Right lobe of liver (tissue), 6 donors: ENCODE results near the gene IRF1. TPM values are rescaled to one million over a fixed set of nuclear protein-coding genes. Genes with fewer than 3 reads are reported as not detected.
"Not testable (repeated sequence)": the region's sequence is repeated elsewhere in the genome, so short reads cannot be mapped to it uniquely, and the experiment has no call there.

Experiments used
- ATAC-seq, 4 donors: fragments of 200-7000 bp; cut with Tn5 transposase; one replicate each; pipeline ENCODE4 v1.9.1; 2020; ENCODE audit warnings: mild to moderate bottlenecking in 4 of 4, moderate library complexity in 4 of 4
- DNase-seq, 3 donors: peaks; one replicate each; pipeline ENCODE4 v3.0.0-alpha.2; 2020
- H3K27ac ChIP-seq, 3 donors: fragments of 200-600 bp; one replicate each; pipeline ENCODE4 v1.8.0; 2022
- H3K27me3 ChIP-seq, 2 donors: fragments of 200-600 bp; one replicate each; pipeline ENCODE4 v1.8.0; 2022
- H3K36me3 ChIP-seq, 4 donors: fragments of 200-600 bp; sonication (generic) in 1 of 4; one replicate each; pipeline versions ENCODE4 v1.5.1 to v1.8.0; 2017 to 2022; ENCODE audit warnings: control low read depth in 1 of 4
- H3K4me1 ChIP-seq, 4 donors: fragments of 200-600 bp; sonication (generic) in 1 of 4; one replicate each; pipeline versions ENCODE4 v1.5.1 to v1.8.0; 2017 to 2022; ENCODE audit warnings: control low read depth in 1 of 4
- H3K4me3 ChIP-seq, 3 donors: fragments of 200-600 bp; one replicate each; pipeline ENCODE4 v1.8.0; 2022
- H3K9me3 ChIP-seq, 4 donors: fragments of 200-600 bp; sonication (generic) in 1 of 4; one replicate each; pipeline versions ENCODE4 v1.5.1 to v1.8.0; 2017 to 2022; ENCODE audit warnings: control low read depth in 1 of 4
- CTCF ChIP-seq, 4 donors: fragments of 200-600 bp in 3 of 4; fragments of 450-650 bp in 1 of 4; IDR thresholded peaks; one replicate each; pipeline versions ENCODE4 v1.5.1 to v1.8.0; 2016 to 2022; ENCODE audit warnings: antibody characterized with exemption in 4 of 4, mild to moderate bottlenecking in 2 of 4
- POLR2A ChIP-seq: fragments of 450-650 bp; IDR thresholded peaks from one replicate; pipeline ENCODE4 v1.6.1; 2017; ENCODE audit warnings: antibody characterized with exemption, mild to moderate bottlenecking
- WGBS: methylation state at CpG from one replicate; pipeline ENCODE4 v1.1.6; 2018; ENCODE audit warnings: low coverage, low lambda C conversion rate; ENCODE audit not compliant: insufficient coverage; ENCODE audit errors: missing lambda C conversion rate; 5-methylcytosine and 5-hydroxymethylcytosine counted together
- intact Hi-C, 2 donors: fragments of 100-400 bp; cut with DNase I; formaldehyde crosslinking; loops; one replicate each; pipeline versions ENCODE4 v1.11.2 to v1.14.1; 2022
- total RNA-seq, 6 experiments: library from RNA; depleted of rRNA in 2 of 6; stranded (reverse); fragments of >200 nt in 2 of 6; fragmentation: NEBNext Ultra II Directional in 3 of 6; extraction: Animal tissue kit (Norgen Biotek cat#: 25700) in 3 of 6; gene quantifications; one replicate each; pipeline versions ENCODE4 v1.1.0 to v1.2.4, GENCODE V29; 2016 to 2023
- donor health status: DM: no; HTN: yes; CAD: no.
- donor health status: DM: no; HTN: no; CAD: no.
- donor health status: DM: no; HTN: no; CAD: no.
- donor health status: DM: no; HTN: yes; CAD: no.
- donor health status: DM: no; HTN: yes; CAD: no.

IRF1 gene
- total RNA-seq, 6 experiments from 2014 or later, result 23.9 to 38.3 (median 30.2) TPM

- 10% methylated on average over 5 of the region's 7 CpGs for WGBS
These were observed 51.0 kb downstream of the IRF1 start for GRCh38 chr5:132439521-132440089.

GRCh38 chr5:132438917-132439316, 51.7 kb downstream of the IRF1 start:
- DNase-seq, result no peak
- H3K4me3 ChIP-seq, result no peak overlapping the region
- no peaks in the 10 kb centered on the region for H3K36me3 ChIP-seq
- H3K9me3 ChIP-seq, result no peaks in the 10 kb centered on the region
- H3K27me3 ChIP-seq, result no peaks in the 10 kb centered on the region
- peak overlapping the region in 2 of 3 donors; percentile 22 to 48 for H3K27ac ChIP-seq
- no peak for TF ChIP-seq POLR2A
- TF ChIP-seq CTCF (IDR thresholded peaks at IDR 0.05), result no peak
- ATAC-seq, result peak in 1 of 4 donors; percentile 6
- intact Hi-C loops, result no loop called here
- WGBS, result no CpG with 5 or more reads among the region's 4 CpGs
- peaks cover 0 to 30% (median 5%) of the 10 kb centered on the region in 4 donors for H3K4me1 ChIP-seq

More at GRCh38 chr5:132439521-132440089, 51.0 kb downstream of the IRF1 start:
- intact Hi-C loops, result no loop called here
- no peak for TF ChIP-seq POLR2A
- TF ChIP-seq CTCF (IDR thresholded peaks at IDR 0.05), result no peak
- H3K36me3 ChIP-seq, result no peaks in the 10 kb centered on the region
- H3K27ac ChIP-seq, result no peak overlapping the region
- H3K4me1 ChIP-seq, result peaks cover 0 to 23% (median 1%) of the 10 kb centered on the region in 4 donors
- H3K4me3 ChIP-seq, result no peak overlapping the region
- no peaks in the 10 kb centered on the region for H3K9me3 ChIP-seq
- no peak for DNase-seq
- ATAC-seq, result peak in 2 of 4 donors; percentile 9 to 52
- no peaks in the 10 kb centered on the region for H3K27me3 ChIP-seq

DNA sequence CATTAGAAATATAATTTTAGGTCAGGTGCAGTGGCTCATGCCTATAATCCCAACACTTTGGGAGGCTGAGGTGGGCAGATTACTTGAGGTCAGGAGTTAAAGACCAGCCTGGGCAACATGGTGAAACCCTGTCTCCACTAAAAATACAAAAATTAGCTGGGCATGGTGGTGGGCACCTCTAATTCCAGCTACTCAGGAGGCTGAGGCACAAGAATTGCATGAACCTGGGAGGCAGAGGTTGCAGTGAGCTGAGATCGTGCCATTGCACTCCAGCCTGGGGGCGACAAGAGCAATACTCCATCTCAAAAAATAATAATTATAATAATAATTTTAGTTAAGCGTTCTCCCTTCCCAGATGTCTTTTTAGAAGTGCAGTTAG, 52.3 kb downstream of the IRF1 start:
- H3K27me3 ChIP-seq, H3K4me3 ChIP-seq, ATAC-seq, H3K9me3 ChIP-seq, DNase-seq, intact Hi-C loops, H3K36me3 ChIP-seq: not testable (repeated sequence)
- WGBS, result 91% methylated on average over 3 of the region's 3 CpGs
- H3K4me1 ChIP-seq, result peaks cover 0 to 32% (median 6%) of the 10 kb centered on the region in 4 donors
- peak overlapping the region in 2 of 3 donors; percentile 34 to 53 for H3K27ac ChIP-seq

DNA sequence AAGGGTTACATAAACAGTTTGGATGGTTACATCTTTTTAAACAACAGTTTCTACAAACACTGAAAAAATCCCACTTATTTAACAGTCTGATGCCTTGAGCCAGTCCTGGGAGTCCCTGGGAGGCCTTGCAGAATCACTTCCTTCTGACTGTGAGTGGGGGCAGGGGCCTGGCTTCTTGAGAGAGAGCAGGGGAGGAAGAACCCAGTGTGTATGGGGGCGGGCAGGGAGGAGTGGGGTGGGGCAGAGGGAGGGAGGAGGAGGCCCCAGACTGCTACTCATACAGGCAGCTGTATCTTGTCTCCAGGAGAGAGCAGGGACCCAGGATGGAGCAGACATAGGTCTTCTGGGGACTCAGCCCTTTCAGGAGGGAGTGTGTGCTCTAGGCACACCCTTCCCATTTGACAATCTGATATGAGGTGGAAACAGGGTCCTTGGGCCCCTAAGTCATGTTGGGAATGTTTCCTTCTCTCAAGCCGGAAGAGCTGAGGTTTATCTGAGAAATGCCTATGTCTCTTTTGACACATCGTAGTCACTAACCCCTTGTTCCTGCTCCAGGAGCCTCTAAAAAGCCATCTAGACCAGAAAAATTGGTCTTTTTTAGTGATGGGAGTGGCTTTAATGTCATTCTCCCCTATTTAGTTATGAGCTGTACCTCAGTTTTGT, 52.8 kb downstream of the IRF1 start:
- Histone ChIP-seq H3K27ac (peak overlapping the region in 2 of 3 donors; percentile 34 to 53), H3K9me3 (no peaks in the 10 kb centered on the region), H3K27me3 (no peaks in the 10 kb centered on the region), H3K36me3 (no peaks in the 10 kb centered on the region), H3K4me3 (no peak overlapping the region), H3K4me1 (peaks cover 0 to 32% (median 6%) of the 10 kb centered on the region in 4 donors)
- TF ChIP-seq POLR2A, result no peak
- no peak for TF ChIP-seq CTCF (IDR thresholded peaks at IDR 0.05)
- DNase-seq (peak; percentile 70 to 75 (median 71)), ATAC-seq (peak; percentile 50 to 80 (median 70))
- intact Hi-C loops, result no loop called here
- WGBS, result no CpG with 5 or more reads among the region's 3 CpGs

DNA sequence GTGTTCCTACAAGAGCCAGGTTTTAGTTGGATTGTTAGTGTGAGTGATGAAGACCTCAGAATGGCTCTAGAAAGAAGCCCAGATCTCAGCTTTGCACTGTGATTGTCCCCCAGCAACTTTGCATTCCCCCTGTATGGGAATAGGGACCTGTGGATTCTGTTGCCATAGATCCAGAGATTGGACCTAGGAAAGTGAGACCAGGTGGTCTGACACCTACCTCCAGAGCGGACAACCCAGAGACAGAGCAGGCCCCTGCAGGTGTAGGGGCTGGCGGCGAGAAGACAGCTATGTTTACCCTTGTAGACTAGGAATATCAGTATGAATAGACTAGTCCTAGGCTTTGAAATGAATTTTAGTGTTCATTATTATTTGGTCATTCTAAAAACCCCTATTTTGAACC, 53.6 kb downstream of the IRF1 start:
- Histone ChIP-seq H3K4me3 (no peak overlapping the region), H3K4me1 (peaks cover 0 to 32% (median 6%) of the 10 kb centered on the region in 4 donors), H3K27ac (no peak overlapping the region), H3K9me3 (no peaks in the 10 kb centered on the region), H3K27me3 (no peaks in the 10 kb centered on the region), H3K36me3 (no peaks in the 10 kb centered on the region)
- intact Hi-C loops, result no loop called here
- DNase-seq (peak in 1 of 3 donors; percentile 26), ATAC-seq (no peak)
- no CpG with 5 or more reads among the region's 3 CpGs for WGBS
- no peak for TF ChIP-seq CTCF (IDR thresholded peaks at IDR 0.05)
- TF ChIP-seq POLR2A, result no peak
